HG03045 (cell line): ENCODE measurements around the gene SFMBT2.
"Not testable (repeated sequence)": the region's sequence is repeated elsewhere in the genome, so short reads cannot be mapped to it uniquely, and the experiment has no call there.

ENCODE experiments used
- ATAC-seq: cut with Tn5 transposase; IDR thresholded peaks from one replicate; pipeline ENCODE4 v1.9.1; 2021; ENCODE audit warnings: mild to moderate bottlenecking, moderate library complexity; ENCODE audit not compliant: unreplicated experiment

The SFMBT2 gene

GRCh38 chr10:7239312-7239985 lies 171.4 kb downstream of the SFMBT2 start:
- peak; percentile 60 for ATAC-seq

GRCh38 chr10:7235376-7235775 lies 175.5 kb downstream of the SFMBT2 start:
- ATAC-seq, result no peak

DNA sequence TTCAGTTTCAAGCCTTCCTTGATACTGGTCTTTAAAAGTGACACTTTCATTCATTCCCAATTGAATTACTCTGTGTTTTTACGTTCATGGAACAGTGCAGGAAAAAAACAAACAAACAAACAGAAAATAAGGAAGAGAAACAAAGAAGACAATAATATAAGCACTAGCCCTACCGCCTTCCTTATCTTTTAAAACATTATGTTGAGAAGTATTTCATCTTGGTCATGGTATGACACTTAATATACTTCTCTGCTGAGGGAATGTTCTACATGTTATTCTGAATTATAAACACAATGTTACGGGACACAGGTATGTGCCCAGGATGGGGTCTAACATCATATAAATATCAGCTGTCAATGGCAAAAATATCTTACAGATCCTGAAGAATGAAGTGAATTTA lies 176.7 kb downstream of the SFMBT2 start:
- no peak for ATAC-seq

- ATAC-seq, result no peak
These were observed 177.4 kb downstream of the SFMBT2 start for GRCh38 chr10:7233259-7233991.

DNA sequence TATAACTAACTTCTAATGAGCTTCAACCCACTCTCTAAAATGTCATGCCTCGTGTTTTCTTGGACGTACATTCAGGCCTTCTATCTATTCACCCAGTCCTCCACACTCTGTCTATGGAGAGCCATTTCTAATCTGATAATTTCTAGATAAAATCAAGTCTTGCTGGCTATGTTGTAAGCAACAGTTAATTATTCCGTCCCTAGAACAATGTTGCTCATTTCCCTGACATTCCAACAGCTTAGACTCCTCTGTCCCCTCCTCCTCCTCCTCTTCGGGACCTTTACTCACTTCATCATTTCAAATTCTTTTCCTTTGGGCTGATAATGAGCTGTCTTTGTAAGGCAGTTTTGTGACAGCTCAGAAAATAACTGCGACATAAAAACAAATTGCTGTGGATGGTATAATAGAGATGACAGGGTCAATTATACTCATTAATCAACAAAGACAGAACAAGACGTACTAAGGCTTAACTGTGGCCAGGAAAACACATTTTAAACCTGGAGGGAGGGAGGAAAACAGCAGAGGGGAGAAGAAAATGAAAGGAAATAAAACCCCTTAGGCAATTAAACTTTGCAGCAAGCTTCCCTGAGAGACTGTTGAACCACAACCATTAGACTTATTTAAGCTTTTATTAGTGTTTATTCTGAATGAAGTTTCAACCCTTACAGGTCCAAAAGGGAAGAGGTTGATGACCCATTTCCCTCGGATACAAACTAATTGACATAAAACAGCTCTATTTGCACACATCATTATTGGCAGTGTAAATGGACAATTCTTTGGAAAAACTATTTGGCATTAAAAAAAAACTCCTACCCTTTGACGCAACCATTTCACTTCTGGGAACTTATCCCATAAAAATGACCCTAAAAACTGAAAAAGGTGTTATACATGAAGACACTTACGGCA lies 179.1 kb downstream of the SFMBT2 start:
- no peak for ATAC-seq

DNA sequence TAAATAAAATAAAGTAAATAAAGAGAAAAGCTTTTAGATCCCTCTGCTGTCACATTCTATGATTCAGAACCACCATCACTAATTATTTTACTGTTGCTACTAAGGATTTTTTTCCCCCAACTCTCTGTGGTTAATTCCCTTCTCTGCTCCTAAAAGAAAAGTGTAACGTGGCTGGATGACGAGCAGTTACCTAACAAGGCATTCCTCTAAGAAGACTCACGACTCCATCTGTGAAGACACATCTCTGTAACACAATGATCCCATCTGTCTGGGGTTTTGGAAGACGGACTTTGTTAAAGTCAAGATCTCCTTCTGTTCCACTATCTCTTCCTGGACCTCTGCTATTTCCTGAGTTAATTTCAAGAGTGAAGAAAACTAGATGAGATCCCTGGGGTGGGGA lies 179.9 kb downstream of the SFMBT2 start:
- ATAC-seq, result no peak

DNA sequence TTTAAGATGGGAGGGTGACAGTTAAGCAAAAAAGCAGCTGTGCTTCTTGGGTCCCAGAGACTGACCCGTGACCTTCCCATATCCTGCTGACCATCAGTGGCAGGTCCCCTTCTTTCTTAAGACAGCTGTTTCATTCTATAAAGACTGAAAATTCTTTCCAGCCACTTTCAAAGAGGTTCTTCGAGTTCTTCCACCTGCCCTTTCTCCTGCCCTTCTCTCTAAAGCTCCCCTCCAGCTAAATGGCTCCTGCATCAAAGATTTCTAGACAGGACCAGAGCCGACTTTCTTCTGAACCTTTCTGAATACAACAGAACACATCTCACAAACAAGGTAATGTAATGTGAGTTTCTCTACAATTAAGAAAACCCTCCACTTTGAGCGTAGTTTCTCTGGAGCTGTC lies 180.8 kb downstream of the SFMBT2 start:
- no peak for ATAC-seq

GRCh38 chr10:7225133-7225532 lies 185.7 kb downstream of the SFMBT2 start:
- ATAC-seq, result no peak

- ATAC-seq, result no peak
These were observed 191.9 kb downstream of the SFMBT2 start for GRCh38 chr10:7218968-7219367.

DNA sequence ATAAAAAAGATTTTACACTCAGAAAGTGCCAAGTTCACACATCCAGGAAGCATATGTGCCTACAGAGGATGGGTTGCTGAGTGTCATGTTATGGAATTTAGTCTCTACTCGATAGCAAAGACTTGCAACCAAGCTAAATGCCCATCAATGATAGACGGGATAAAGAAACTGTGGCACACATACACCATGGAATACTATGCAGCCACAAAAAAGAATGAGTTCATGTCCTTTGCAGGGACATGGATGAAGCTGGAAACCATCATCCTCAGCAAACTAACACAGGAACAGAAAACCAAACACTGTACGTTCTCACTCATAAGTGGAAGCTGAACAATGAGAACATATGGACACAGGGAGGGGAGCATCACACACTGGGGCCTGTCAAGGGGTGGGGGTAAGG lies 198.1 kb downstream of the SFMBT2 start:
- not testable (repeated sequence) for ATAC-seq

GRCh38 chr10:7211857-7212577 lies 198.8 kb downstream of the SFMBT2 start:
- ATAC-seq, result no peak

- no peak for ATAC-seq
These were observed 200.3 kb downstream of the SFMBT2 start for GRCh38 chr10:7210516-7210915.

GRCh38 chr10:7209458-7209857 lies 201.4 kb downstream of the SFMBT2 start:
- no peak for ATAC-seq

DNA sequence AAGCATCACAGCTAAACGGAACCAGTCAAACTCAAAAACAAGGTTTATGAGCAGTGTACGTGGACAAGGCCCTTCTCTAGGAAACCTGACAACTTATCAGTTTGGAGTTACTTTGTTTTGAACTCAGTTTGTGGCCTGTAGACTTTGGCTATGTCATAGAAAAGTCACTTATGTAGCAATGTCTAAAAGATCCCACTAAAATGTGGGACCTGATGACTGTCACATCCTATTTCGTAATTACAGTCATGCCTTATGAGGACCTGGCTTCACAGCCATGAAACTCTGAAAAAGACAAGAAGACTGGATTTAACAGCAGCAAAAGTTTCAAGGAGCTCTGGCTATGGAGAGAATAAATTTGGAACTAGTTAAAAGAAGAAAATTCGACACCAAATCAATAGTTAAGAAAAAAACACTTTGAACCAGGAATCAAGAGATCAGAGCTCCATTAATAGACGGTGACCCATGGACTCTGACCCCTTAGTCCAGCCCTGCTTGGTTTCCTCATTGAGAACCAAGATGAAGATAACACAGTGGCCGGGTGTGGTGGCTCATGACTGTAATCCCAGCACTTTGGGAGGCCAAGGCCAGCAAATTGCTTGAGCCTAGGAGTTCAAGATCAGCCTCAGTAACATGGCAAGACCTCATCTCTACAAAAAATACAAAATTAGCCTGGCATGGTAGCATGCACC lies 204.3 kb downstream of the SFMBT2 start:
- no peak for ATAC-seq

DNA sequence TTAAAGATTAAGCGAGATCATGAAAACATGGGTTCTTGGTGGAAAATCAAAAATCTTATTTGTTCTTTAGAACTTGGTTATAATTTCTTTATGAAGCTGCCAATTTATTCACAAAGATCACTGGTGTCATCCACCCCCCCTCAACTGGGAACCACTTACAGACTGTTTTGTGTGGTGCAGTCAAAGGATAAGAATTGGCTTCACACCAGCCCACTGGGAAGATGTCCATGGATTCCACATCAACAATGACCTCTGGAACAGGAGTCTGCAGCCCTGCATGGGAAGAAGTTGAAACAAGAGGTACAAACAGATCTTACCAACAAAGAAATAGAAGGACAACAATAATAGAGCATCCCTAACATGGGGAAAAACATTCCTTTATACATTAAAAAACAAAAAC lies 205.2 kb downstream of the SFMBT2 start:
- ATAC-seq, result no peak

GRCh38 chr10:7202793-7203355 lies 208.0 kb downstream of the SFMBT2 start:
- ATAC-seq, result no peak

DNA sequence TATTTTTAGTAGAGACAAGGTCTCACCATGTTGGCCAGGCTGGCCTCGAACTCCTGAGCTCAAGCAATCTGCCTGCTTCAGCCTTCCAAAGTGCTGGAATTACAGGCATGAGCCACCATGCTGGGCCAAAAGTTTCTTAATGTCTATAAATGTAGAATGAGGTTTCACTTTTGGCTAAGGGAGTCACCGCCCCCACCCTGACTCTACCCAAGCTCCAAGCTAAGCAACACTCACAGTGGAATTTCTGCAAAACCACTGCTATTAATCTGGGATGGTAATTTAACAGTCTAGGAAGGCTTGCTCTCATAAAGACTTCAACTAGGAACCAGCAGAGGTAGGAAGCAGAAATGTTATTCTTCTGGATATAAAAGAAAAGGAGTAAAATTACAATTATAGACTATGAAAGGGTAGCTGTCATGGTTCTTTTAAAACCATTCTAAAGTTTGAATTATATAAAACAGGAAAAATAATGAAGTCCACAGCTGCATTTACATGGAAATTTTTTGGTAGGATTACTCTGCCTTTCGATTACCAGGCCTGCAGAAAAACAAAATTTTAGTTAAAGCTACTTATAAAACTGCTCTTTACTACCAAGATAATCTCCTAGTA lies 211.6 kb downstream of the SFMBT2 start:
- no peak for ATAC-seq

DNA sequence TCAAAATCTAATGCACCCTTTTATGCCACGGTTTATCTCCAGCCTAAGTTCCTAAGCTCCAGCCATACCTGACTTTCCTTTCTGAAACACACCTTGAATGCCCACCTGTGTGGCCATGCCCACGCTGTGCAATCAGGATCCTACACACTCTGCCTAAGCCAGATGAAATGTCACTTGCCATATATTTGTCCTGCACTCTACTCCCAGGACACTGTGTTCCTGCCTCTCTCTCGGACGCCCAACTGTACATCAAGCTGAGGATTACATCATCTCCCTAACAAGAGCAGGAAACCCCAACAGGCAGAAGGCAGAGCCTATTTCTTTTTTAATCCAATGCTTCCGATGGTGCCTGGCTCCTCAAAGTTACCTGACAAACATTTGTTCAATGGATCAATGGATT lies 214.6 kb downstream of the SFMBT2 start:
- no peak for ATAC-seq

GRCh38 chr10:7195118-7195517 lies 215.7 kb downstream of the SFMBT2 start:
- ATAC-seq, result no peak

DNA sequence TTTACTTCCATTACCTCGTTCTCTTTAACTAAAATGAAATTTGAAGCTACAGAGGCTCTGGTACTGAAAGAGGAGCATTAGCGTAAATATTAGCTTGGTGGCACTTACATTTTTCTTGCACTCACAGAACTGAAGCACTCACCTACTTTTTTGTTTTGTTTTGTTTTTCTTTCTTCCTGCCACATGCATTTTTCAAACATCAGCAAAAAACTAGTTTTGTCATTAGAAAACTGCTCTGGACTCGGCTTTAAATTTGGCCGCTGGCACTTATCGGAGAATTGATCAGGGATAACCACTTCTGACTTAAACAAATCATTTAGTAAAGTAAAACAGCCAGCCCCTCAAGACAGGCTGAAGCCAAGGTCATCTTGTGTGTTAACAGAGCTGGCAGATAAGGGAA lies 216.3 kb downstream of the SFMBT2 start:
- ATAC-seq, result no peak
